ENCODE data around the gene ANAPC1. TPM values are rescaled to one million over a fixed set of nuclear protein-coding genes. Genes with fewer than 3 reads are reported as not detected.

Gene ANAPC1
- total and polyA plus RNA-seq, 4 donors, result 3.5 to 36.9 (median 19.4) TPM

DNA sequence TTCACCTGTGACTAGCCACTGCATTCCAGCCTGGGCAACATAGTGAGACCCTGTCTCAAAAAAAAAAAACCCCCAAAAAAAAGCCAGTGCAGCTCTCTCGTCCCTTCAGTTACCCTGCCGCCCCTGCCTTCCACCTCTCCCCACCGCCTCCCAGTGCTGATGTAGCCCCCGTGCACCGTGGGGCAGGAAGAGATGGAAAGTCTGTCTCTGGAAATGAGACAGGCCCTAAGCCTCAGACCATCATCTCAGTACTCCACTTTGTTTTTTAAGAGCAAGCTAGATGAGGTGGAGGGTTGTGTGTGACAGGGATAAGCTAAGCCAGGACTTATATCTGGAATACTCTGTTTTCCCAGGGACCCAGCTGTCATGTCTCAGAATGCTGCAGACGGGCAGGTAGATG is 46.4 kb upstream of the ANAPC1 start:
- no peak for TF ChIP-seq HNF4G (IDR thresholded peaks at IDR 0.05)
- TF ChIP-seq FOXA2 (IDR thresholded peaks at IDR 0.05), result no peak
- no peak for TF ChIP-seq TAF1 (conservative IDR thresholded peaks at IDR 0.05)
- no peak for TF ChIP-seq HNF4A (conservative IDR thresholded peaks at IDR 0.05)
- TF ChIP-seq RXRA (IDR thresholded peaks at IDR 0.05), result no peak
- no peak for TF ChIP-seq EGR1 (IDR thresholded peaks at IDR 0.05; ENCODE audit: low read depth in 2 of 2)
- no peak for TF ChIP-seq RAD21 (IDR thresholded peaks at IDR 0.05)
- no peak for TF ChIP-seq ZBTB33 (IDR thresholded peaks at IDR 0.05)
- no peak for TF ChIP-seq JUND (IDR thresholded peaks at IDR 0.05)
- no peak for TF ChIP-seq MAX (IDR thresholded peaks at IDR 0.05)
- no peak for TF ChIP-seq GABPA (IDR thresholded peaks at IDR 0.05 in 1 of 2, conservative IDR thresholded peaks at IDR 0.05 in 1 of 2)
- TF ChIP-seq, protein P1, sequence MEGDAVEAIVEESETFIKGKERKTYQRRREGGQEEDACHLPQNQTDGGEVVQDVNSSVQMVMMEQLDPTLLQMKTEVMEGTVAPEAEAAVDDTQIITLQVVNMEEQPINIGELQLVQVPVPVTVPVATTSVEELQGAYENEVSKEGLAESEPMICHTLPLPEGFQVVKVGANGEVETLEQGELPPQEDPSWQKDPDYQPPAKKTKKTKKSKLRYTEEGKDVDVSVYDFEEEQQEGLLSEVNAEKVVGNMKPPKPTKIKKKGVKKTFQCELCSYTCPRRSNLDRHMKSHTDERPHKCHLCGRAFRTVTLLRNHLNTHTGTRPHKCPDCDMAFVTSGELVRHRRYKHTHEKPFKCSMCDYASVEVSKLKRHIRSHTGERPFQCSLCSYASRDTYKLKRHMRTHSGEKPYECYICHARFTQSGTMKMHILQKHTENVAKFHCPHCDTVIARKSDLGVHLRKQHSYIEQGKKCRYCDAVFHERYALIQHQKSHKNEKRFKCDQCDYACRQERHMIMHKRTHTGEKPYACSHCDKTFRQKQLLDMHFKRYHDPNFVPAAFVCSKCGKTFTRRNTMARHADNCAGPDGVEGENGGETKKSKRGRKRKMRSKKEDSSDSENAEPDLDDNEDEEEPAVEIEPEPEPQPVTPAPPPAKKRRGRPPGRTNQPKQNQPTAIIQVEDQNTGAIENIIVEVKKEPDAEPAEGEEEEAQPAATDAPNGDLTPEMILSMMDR (IDR thresholded peaks at IDR 0.05; ENCODE audit: low read depth, low read length, missing input control), result no peak
- no peak for TF ChIP-seq ATF3 (IDR thresholded peaks at IDR 0.05)
- no peak for TF ChIP-seq FOXA1 (IDR thresholded peaks at IDR 0.05)
- TF ChIP-seq REST (IDR thresholded peaks at IDR 0.05), result no peak
- no peak for TF ChIP-seq NR2F2 (IDR thresholded peaks at IDR 0.05)
- TF ChIP-seq YY1 (IDR thresholded peaks at IDR 0.05), result no peak
- Histone ChIP-seq H3K9ac (ENCODE audit: low read depth in 1 of 2, low read length in 2 of 2) (peak overlapping the region in 1 of 2 donors; percentile 3), H3K4me3 (ENCODE audit: low read depth in 1 of 3, low read length in 3 of 3) (no peak overlapping the region), H3K4me1 (ENCODE audit: control insufficient read depth in 4 of 4, insufficient read depth in 4 of 4, low read length in 3 of 4) (peaks cover 8 to 62% (median 48%) of the 10 kb centered on the region in 4 donors), H3K27ac (ENCODE audit: low read depth in 1 of 2, low read length in 2 of 2) (peak overlapping the region; percentile 55 to 85), H3K36me3 (ENCODE audit: control insufficient read depth in 4 of 4, insufficient read depth in 3 of 4, low read depth in 1 of 4, low read length in 3 of 4) (peaks cover 0 to 2% (median 0%) of the 10 kb centered on the region in 4 donors), H3K9me3 (ENCODE audit: control insufficient read depth in 4 of 4, low read length in 3 of 4) (no peaks in the 10 kb centered on the region), H3K27me3 (ENCODE audit: control insufficient read depth in 4 of 4, insufficient read depth in 4 of 4, low read length in 3 of 4) (no peaks in the 10 kb centered on the region)
- WGBS, result 87% methylated on average over 6 of the region's 6 CpGs
- DNase-seq (ENCODE audit: low spot score), result no peak

All from liver (tissue), 9 donors.